Dendritic cell treated with granulocyte-macrophage colony-stimulating factor and Interleukin-4, amounts not matched to agents 40 ng/mL and 50 ng/mL, for 4 days (primary cell): ENCODE measurements around the gene COL23A1.

Source experiments
- H3K27ac Mint-ChIP-seq: one replicate; pipeline ENCODE4 v1.8.0; 2022; ENCODE audit warnings: mild to moderate bottlenecking, mixed read lengths
- H3K27me3 Mint-ChIP-seq: one replicate; pipeline ENCODE4 v1.8.0; 2022; ENCODE audit warnings: mild to moderate bottlenecking, mixed read lengths
- H3K36me3 Mint-ChIP-seq: one replicate; pipeline ENCODE4 v1.8.0; 2022; ENCODE audit warnings: low read depth, mixed read lengths
- H3K4me1 Mint-ChIP-seq: one replicate; pipeline ENCODE4 v1.8.0; 2022; ENCODE audit warnings: low read depth, mixed read lengths
- H3K4me3 Mint-ChIP-seq: one replicate; pipeline ENCODE4 v1.8.0; 2022; ENCODE audit warnings: mild to moderate bottlenecking, moderate library complexity, mixed read lengths
- H3K9me3 Mint-ChIP-seq: one replicate; pipeline ENCODE4 v1.8.0; 2022; ENCODE audit warnings: mixed read lengths
- intact Hi-C: fragments of 100-400 bp; cut with micrococcal nuclease; formaldehyde crosslinking; loops from one replicate; pipeline ENCODE4 v1.15.0; 2022

Gene COL23A1

GRCh38 chr5:178218827-178219226, 371.4 kb downstream of the COL23A1 start:
- H3K9me3 Mint-ChIP-seq = no peaks in the 10 kb centered on the region
- intact Hi-C loops = no loop called here
- no peak overlapping the region for H3K27ac Mint-ChIP-seq
- peaks cover 60% of the 10 kb centered on the region for H3K4me1 Mint-ChIP-seq
- no peak overlapping the region for H3K4me3 Mint-ChIP-seq
- no peaks in the 10 kb centered on the region for H3K27me3 Mint-ChIP-seq
- H3K36me3 Mint-ChIP-seq = peaks cover 99% of the 10 kb centered on the region

GRCh38 chr5:178218237-178218776, 371.9 kb downstream of the COL23A1 start:
- H3K9me3 Mint-ChIP-seq = no peaks in the 10 kb centered on the region
- H3K27me3 Mint-ChIP-seq = no peaks in the 10 kb centered on the region
- peaks cover 55% of the 10 kb centered on the region for H3K4me1 Mint-ChIP-seq

GRCh38 chr5:178216779-178217178, 373.4 kb downstream of the COL23A1 start:
- Mint-ChIP-seq H3K36me3 (peaks cover 99% of the 10 kb centered on the region), H3K27me3 (no peaks in the 10 kb centered on the region), H3K9me3 (no peaks in the 10 kb centered on the region), H3K4me3 (no peak overlapping the region), H3K27ac (peak overlapping the region; percentile 55), H3K4me1 (peaks cover 39% of the 10 kb centered on the region)
- intact Hi-C loops = no loop called here

More at GRCh38 chr5:178218237-178218776, 371.9 kb downstream of the COL23A1 start:
- Mint-ChIP-seq H3K27ac (no peak overlapping the region), H3K4me3 (no peak overlapping the region), H3K36me3 (peaks cover 99% of the 10 kb centered on the region)
- intact Hi-C loops = no loop called here

GRCh38 chr5:178216088-178216534, 374.1 kb downstream of the COL23A1 start:
- Mint-ChIP-seq H3K36me3 (peaks cover 99% of the 10 kb centered on the region), H3K4me1 (peaks cover 33% of the 10 kb centered on the region), H3K27me3 (no peaks in the 10 kb centered on the region), H3K27ac (peak overlapping the region; percentile 55), H3K9me3 (no peaks in the 10 kb centered on the region), H3K4me3 (no peak overlapping the region)
- intact Hi-C loops = no loop called here

- Mint-ChIP-seq H3K4me1 (peaks cover 26% of the 10 kb centered on the region), H3K9me3 (no peaks in the 10 kb centered on the region), H3K27ac (peak overlapping the region; percentile 23), H3K27me3 (no peaks in the 10 kb centered on the region), H3K4me3 (no peak overlapping the region), H3K36me3 (peaks cover 99% of the 10 kb centered on the region)
- intact Hi-C loops = no loop called here
These were observed 374.8 kb downstream of the COL23A1 start for GRCh38 chr5:178215280-178216002.

GRCh38 chr5:178214160-178214803, 375.9 kb downstream of the COL23A1 start:
- Mint-ChIP-seq H3K27me3 (no peaks in the 10 kb centered on the region), H3K4me3 (no peak overlapping the region), H3K27ac (peak overlapping the region; percentile 2), H3K36me3 (peaks cover 99% of the 10 kb centered on the region), H3K9me3 (no peaks in the 10 kb centered on the region), H3K4me1 (peaks cover 30% of the 10 kb centered on the region)
- intact Hi-C loops = no loop called here

GRCh38 chr5:178213748-178214151, 376.4 kb downstream of the COL23A1 start:
- H3K4me1 Mint-ChIP-seq = peaks cover 34% of the 10 kb centered on the region
- H3K27me3 Mint-ChIP-seq = no peaks in the 10 kb centered on the region
- H3K27ac Mint-ChIP-seq = peak overlapping the region; percentile 2
- no peak overlapping the region for H3K4me3 Mint-ChIP-seq
- H3K36me3 Mint-ChIP-seq = peaks cover 99% of the 10 kb centered on the region
- intact Hi-C loops = no loop called here
- H3K9me3 Mint-ChIP-seq = no peaks in the 10 kb centered on the region

- Mint-ChIP-seq H3K27ac (no peak overlapping the region), H3K27me3 (no peaks in the 10 kb centered on the region), H3K9me3 (no peaks in the 10 kb centered on the region), H3K4me3 (no peak overlapping the region), H3K4me1 (peaks cover 42% of the 10 kb centered on the region), H3K36me3 (peaks cover 100% of the 10 kb centered on the region)
- intact Hi-C loops = no loop called here
These were observed 377.2 kb downstream of the COL23A1 start for GRCh38 chr5:178213003-178213461.

- no peaks in the 10 kb centered on the region for H3K9me3 Mint-ChIP-seq
- peaks cover 100% of the 10 kb centered on the region for H3K36me3 Mint-ChIP-seq
- H3K27me3 Mint-ChIP-seq = no peaks in the 10 kb centered on the region
- no peak overlapping the region for H3K4me3 Mint-ChIP-seq
- intact Hi-C loops = no loop called here
- H3K27ac Mint-ChIP-seq = no peak overlapping the region
- H3K4me1 Mint-ChIP-seq = peaks cover 48% of the 10 kb centered on the region
These were observed 377.8 kb downstream of the COL23A1 start for GRCh38 chr5:178212241-178213002.

- intact Hi-C loops = no loop called here
- peaks cover 100% of the 10 kb centered on the region for H3K36me3 Mint-ChIP-seq
- no peaks in the 10 kb centered on the region for H3K9me3 Mint-ChIP-seq
- H3K4me3 Mint-ChIP-seq = no peak overlapping the region
- H3K27ac Mint-ChIP-seq = no peak overlapping the region
- no peaks in the 10 kb centered on the region for H3K27me3 Mint-ChIP-seq
- H3K4me1 Mint-ChIP-seq = peaks cover 53% of the 10 kb centered on the region
These were observed 378.8 kb downstream of the COL23A1 start for GRCh38 chr5:178211095-178212048.

GRCh38 chr5:178210686-178211085, 379.5 kb downstream of the COL23A1 start:
- intact Hi-C loops = no loop called here
- Mint-ChIP-seq H3K4me1 (peaks cover 53% of the 10 kb centered on the region), H3K36me3 (peaks cover 100% of the 10 kb centered on the region), H3K9me3 (no peaks in the 10 kb centered on the region), H3K4me3 (no peak overlapping the region), H3K27me3 (no peaks in the 10 kb centered on the region), H3K27ac (no peak overlapping the region)

- Mint-ChIP-seq H3K4me1 (peaks cover 47% of the 10 kb centered on the region), H3K27me3 (no peaks in the 10 kb centered on the region), H3K4me3 (no peak overlapping the region)
These were observed 380.1 kb downstream of the COL23A1 start for GRCh38 chr5:178210073-178210535.

More at GRCh38 chr5:178210073-178210535, 380.1 kb downstream of the COL23A1 start:
- intact Hi-C loops = no loop called here
- peak overlapping the region; percentile 58 for H3K27ac Mint-ChIP-seq
- peaks cover 99% of the 10 kb centered on the region for H3K36me3 Mint-ChIP-seq
- H3K9me3 Mint-ChIP-seq = no peaks in the 10 kb centered on the region
